Measurements from ENCODE around the gene TTC9C. TPM values are rescaled to one million over a fixed set of nuclear protein-coding genes. Genes with fewer than 3 reads are reported as not detected.

Gene TTC9C
- total and polyA plus RNA-seq, 2 of the 13 experiments (the other 11 are each of a cell fraction or from before 2014, with no cell fraction given), result 28.0 to 36.4 TPM

DNA sequence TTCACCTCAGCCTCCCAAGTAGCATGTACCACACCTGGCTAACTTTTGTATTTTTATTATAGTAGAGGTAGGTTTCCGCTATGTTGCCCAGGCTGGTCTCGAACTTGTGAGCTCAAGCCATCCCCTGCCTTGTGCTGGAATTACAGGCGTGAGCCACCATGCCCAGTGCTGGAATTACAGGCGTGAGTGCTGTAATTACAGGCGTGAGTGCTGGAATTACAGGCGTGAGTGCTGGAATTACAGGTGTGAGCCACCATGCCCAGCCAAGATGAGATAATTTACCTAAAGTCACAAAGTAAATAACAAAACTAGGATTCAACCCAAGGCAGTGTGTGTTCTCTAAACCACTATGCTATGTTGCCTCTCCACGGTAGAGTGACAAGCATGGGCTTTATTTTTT, 45.8 kb upstream of the TTC9C start:
- Histone ChIP-seq H3K9me3 (ENCODE audit: low read length) (no peaks in the 10 kb centered on the region), H3K4me2 (ENCODE audit: low read depth, low read length) (no peak overlapping the region), H3K4me1 (ENCODE audit: insufficient read depth, low read length) (peaks cover 30% of the 10 kb centered on the region), H3K79me2 (ENCODE audit: insufficient read depth, low read length) (peaks cover 8% of the 10 kb centered on the region), H3K27ac (ENCODE audit: extremely low read length, insufficient read depth, low read length) (no peak overlapping the region), H3K9ac (ENCODE audit: insufficient read depth, low read depth, low read length) (no peak overlapping the region), H4K20me1 (ENCODE audit: insufficient read depth, low read length) (no peaks in the 10 kb centered on the region), H2AFZ (ENCODE audit: low read length) (no peak overlapping the region), H3K4me3 (replicated peaks in 1 of 3; ENCODE audit: insufficient read depth in 1 of 3, low read depth in 2 of 3, low read length in 3 of 3) (no peak overlapping the region), H3K36me3 (replicated peaks in 1 of 2; ENCODE audit: control insufficient read depth in 1 of 2, insufficient read depth in 2 of 2, low read length in 2 of 2) (no peaks in the 10 kb centered on the region), H3K27me3 (ENCODE audit: control insufficient read depth in 1 of 2, insufficient read depth in 2 of 2, low read length in 2 of 2) (no peaks in the 10 kb centered on the region)
- DNase-seq (ENCODE audit: low spot score), result no peak
- in situ Hi-C loops (cut with HindIII; ENCODE audit: extremely low pct_ligation_motif_present, low pct_unique_long_range_greater_than_20kb), result no loop called here
- no TSS peak for BruUV-seq (replicated peaks)
- CTCF ChIA-PET (ENCODE audit: low intra/inter-chr PET ratio, low total read pairs), result no interaction called here
- FAIRE-seq, result no peak
- 78% methylated on average over 7 of the region's 7 CpGs for WGBS (ENCODE audit: low lambda C conversion rate)
- intact Hi-C loops (cut with micrococcal nuclease; ENCODE audit: unreplicated experiment), result no loop called here
- POLR2A ChIA-PET, result interaction anchor here (2.0 kb wide), 1 partner anchor 17 kb away, joined by 4 read pairs; the partner anchor contains the start of gene CSKMT
- no peak for ATAC-seq
- TF ChIP-seq, protein P1, sequence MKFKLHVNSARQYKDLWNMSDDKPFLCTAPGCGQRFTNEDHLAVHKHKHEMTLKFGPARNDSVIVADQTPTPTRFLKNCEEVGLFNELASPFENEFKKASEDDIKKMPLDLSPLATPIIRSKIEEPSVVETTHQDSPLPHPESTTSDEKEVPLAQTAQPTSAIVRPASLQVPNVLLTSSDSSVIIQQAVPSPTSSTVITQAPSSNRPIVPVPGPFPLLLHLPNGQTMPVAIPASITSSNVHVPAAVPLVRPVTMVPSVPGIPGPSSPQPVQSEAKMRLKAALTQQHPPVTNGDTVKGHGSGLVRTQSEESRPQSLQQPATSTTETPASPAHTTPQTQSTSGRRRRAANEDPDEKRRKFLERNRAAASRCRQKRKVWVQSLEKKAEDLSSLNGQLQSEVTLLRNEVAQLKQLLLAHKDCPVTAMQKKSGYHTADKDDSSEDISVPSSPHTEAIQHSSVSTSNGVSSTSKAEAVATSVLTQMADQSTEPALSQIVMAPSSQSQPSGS (CRISPR knock-in tag; IDR thresholded peaks at IDR 0.05), result no peak
- TF ChIP-seq ZNF562 (CRISPR knock-in tag; IDR thresholded peaks at IDR 0.05; ENCODE audit: borderline replicate concordance) (no peak), ZNF256 (CRISPR knock-in tag; conservative IDR thresholded peaks at IDR 0.05) (no peak), RBFOX2 (IDR thresholded peaks at IDR 0.05; ENCODE audit: low read depth, low read length) (no peak), SIN3B (IDR thresholded peaks at IDR 0.05; ENCODE audit: low read length) (no peak), JUNB (CRISPR knock-in tag; IDR thresholded peaks at IDR 0.05; ENCODE audit: borderline replicate concordance) (no peak), ZSCAN20 (CRISPR knock-in tag; IDR thresholded peaks at IDR 0.05; ENCODE audit: borderline replicate concordance) (no peak), ZSCAN21 (CRISPR knock-in tag; IDR thresholded peaks at IDR 0.05; ENCODE audit: borderline replicate concordance) (no peak), PRPF4 (IDR thresholded peaks at IDR 0.05; ENCODE audit: low read depth, low read length, poor library complexity, severe bottlenecking) (no peak), STAT5B (CRISPR knock-in tag; IDR thresholded peaks at IDR 0.05) (no peak), ZSCAN12 (CRISPR knock-in tag; IDR thresholded peaks at IDR 0.05) (no peak), NCOA2 (CRISPR knock-in tag; IDR thresholded peaks at IDR 0.05) (no peak)
- TF ChIP-seq, protein P2, sequence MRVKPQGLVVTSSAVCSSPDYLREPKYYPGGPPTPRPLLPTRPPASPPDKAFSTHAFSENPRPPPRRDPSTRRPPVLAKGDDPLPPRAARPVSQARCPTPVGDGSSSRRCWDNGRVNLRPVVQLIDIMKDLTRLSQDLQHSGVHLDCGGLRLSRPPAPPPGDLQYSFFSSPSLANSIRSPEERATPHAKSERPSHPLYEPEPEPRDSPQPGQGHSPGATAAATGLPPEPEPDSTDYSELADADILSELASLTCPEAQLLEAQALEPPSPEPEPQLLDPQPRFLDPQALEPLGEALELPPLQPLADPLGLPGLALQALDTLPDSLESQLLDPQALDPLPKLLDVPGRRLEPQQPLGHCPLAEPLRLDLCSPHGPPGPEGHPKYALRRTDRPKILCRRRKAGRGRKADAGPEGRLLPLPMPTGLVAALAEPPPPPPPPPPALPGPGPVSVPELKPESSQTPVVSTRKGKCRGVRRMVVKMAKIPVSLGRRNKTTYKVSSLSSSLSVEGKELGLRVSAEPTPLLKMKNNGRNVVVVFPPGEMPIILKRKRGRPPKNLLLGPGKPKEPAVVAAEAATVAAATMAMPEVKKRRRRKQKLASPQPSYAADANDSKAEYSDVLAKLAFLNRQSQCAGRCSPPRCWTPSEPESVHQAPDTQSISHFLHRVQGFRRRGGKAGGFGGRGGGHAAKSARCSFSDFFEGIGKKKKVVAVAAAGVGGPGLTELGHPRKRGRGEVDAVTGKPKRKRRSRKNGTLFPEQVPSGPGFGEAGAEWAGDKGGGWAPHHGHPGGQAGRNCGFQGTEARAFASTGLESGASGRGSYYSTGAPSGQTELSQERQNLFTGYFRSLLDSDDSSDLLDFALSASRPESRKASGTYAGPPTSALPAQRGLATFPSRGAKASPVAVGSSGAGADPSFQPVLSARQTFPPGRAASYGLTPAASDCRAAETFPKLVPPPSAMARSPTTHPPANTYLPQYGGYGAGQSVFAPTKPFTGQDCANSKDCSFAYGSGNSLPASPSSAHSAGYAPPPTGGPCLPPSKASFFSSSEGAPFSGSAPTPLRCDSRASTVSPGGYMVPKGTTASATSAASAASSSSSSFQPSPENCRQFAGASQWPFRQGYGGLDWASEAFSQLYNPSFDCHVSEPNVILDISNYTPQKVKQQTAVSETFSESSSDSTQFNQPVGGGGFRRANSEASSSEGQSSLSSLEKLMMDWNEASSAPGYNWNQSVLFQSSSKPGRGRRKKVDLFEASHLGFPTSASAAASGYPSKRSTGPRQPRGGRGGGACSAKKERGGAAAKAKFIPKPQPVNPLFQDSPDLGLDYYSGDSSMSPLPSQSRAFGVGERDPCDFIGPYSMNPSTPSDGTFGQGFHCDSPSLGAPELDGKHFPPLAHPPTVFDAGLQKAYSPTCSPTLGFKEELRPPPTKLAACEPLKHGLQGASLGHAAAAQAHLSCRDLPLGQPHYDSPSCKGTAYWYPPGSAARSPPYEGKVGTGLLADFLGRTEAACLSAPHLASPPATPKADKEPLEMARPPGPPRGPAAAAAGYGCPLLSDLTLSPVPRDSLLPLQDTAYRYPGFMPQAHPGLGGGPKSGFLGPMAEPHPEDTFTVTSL (CRISPR knock-in tag; IDR thresholded peaks at IDR 0.05; ENCODE audit: borderline replicate concordance), result no peak
- TF ChIP-seq, protein P3, sequence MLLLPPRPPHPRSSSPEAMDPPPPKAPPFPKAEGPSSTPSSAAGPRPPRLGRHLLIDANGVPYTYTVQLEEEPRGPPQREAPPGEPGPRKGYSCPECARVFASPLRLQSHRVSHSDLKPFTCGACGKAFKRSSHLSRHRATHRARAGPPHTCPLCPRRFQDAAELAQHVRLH (CRISPR knock-in tag; IDR thresholded peaks at IDR 0.05; ENCODE audit: borderline replicate concordance, low read depth), result no peak
- TF ChIP-seq, protein P4, sequence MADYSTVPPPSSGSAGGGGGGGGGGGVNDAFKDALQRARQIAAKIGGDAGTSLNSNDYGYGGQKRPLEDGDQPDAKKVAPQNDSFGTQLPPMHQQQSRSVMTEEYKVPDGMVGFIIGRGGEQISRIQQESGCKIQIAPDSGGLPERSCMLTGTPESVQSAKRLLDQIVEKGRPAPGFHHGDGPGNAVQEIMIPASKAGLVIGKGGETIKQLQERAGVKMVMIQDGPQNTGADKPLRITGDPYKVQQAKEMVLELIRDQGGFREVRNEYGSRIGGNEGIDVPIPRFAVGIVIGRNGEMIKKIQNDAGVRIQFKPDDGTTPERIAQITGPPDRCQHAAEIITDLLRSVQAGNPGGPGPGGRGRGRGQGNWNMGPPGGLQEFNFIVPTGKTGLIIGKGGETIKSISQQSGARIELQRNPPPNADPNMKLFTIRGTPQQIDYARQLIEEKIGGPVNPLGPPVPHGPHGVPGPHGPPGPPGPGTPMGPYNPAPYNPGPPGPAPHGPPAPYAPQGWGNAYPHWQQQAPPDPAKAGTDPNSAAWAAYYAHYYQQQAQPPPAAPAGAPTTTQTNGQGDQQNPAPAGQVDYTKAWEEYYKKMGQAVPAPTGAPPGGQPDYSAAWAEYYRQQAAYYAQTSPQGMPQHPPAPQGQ (CRISPR knock-in tag; IDR thresholded peaks at IDR 0.05; ENCODE audit: borderline replicate concordance), result no peak
- TF ChIP-seq, protein P5, sequence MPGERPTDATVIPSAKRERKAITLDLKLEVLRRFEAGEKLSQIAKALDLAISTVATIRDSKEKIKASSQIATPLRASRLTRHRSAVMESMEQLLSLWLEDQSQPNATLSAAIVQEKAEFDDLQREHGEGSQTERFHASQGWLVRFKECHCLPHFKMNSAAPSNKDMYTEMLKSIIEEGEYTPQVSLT (CRISPR knock-in tag; IDR thresholded peaks at IDR 0.05; ENCODE audit: borderline replicate concordance, low read depth), result no peak
